GF-D8 (cell line): ENCODE results near the gene FAM186B.

ENCODE experiments used
- DNase-seq: peaks from one replicate; lab custom pipeline; 2025; lab: John Stamatoyannopoulos, UW

FAM186B gene

DNA sequence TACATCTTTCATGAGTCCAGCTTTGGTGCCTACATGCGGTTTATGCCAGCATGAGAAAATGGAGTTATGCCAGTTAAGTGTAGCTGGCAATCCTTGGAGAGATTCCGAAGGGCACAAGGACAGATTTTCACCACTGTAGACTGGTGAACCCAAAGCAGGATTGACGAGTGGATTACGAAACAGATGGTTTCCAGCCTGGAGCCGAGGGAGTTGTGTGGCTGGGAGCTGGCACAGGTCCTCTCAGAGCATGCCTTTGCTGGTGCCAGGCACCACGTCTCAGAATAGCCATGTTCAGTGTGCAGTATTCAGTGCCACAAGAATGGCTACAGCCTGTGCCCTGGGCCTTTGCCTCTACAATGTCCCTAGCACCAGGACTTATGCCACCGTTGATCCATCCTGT lies 53.4 kb downstream of the FAM186B start:
- no peak for DNase-seq

DNA sequence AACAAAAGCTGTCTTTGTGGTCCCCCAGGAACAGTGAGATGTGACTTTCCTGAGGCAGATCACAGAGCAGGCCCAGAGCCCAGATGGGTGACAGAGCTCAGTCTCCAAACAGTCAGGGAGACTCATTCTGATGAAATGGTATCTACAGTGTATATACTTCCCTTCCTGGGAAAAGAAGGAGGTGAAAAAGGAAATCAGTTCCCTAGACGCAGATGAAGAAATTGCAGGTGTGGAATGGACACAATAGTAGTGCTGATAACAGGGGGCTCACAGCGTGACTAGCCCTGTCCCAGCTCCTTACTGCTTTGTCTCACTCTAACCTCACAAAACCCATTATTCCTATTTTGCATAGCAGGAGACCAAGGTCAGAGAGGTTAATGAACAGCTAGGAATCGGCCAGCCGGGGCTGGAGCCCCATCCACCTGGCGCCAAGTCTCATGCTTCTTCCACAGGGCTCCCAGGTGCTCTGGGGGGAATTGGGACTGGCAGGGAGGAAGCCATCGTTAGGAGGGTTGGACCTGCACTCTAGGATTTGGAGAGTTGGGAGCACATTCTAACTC lies 54.7 kb downstream of the FAM186B start:
- DNase-seq: no peak

DNA sequence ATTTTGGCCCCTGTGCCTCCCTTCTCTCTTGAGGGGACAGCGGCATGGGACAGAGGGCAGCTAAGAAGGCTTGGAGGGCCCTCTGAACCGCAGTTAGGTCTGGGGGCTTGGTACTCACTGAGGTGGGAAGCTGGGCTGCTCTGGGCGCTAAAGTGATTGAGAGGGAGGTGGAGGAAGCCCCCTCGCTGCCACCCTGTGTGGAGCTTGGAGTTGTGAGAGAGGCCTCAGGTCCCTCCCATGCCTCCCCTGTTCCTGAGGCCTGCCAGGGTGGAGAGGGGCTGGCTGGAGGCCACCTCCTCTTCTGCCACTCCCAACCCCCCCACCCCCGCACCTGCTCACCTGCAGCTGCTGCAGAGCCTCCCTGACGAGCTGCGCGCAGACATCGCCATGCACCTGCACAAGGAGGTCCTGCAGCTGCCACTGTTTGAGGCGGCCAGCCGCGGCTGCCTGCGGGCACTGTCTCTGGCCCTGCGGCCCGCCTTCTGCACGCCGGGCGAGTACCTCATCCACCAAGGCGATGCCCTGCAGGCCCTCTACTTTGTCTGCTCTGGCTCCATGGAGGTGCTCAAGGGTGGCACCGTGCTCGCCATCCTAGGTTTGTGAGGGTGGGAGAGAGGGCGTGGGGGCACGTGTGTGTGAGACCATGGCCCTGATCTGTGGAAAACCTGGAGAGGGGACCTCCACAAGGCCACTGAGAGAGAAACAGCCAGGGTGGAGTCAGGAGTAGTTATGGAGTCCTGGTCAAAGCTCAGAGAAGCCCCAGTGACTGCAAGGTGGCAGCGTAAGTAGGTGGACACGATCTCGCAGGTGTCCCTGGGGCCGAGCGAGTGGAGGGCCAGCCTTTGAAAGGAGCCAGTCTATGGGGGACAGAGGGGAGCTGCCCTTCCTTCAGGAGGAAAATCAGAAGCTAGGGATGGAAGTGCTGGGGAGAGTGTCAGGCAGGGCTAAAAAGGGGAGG lies 55.4 kb downstream of the FAM186B start:
- DNase-seq: no peak

DNA sequence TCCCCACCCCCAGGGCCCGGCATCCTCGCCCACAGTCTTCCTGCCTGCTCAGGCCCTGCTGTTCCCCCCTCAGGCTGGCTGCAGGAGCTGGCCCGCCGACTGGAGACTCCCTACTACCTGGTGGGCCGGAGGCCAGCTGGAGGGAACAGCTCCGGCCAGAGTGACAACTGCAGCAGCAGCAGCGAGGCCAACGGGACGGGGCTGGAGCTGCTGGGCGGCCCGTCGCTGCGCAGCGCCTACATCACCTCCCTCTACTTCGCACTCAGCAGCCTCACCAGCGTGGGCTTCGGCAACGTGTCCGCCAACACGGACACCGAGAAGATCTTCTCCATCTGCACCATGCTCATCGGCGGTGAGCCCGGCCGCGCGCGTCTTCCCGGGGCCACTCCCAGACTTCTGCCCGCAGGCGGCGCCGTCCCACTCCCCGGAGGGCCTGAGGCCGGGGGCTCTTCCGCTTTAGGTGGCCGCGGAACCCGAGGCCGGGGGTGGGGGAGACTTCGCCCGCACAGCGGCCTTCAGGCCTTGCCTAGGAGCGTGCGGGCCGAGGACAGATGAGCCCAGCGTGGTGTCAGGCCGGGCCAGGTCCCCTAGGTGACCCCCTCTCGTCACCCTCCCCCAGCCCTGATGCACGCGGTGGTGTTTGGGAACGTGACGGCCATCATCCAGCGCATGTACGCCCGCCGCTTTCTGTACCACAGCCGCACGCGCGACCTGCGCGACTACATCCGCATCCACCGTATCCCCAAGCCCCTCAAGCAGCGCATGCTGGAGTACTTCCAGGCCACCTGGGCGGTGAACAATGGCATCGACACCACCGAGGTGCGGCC lies 56.4 kb downstream of the FAM186B start:
- no peak for DNase-seq

DNA sequence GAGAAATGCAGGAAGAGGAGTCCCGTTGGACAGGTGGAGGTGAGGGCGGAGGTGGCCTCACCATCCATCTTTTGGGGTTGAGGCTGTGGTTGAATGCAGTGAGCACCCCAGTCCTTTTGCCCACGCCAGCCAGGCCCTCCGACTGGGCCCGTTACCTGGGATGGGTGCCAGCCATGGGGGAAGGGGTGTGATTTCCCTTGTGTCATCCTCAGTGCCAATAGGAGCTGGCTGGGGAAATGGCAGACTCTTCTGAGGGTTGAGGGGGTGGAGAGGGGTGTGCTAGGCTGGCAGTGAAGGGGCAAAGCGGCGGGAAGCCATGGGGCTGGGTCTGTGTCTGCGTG lies 57.0 kb downstream of the FAM186B start:
- no peak for DNase-seq

DNA sequence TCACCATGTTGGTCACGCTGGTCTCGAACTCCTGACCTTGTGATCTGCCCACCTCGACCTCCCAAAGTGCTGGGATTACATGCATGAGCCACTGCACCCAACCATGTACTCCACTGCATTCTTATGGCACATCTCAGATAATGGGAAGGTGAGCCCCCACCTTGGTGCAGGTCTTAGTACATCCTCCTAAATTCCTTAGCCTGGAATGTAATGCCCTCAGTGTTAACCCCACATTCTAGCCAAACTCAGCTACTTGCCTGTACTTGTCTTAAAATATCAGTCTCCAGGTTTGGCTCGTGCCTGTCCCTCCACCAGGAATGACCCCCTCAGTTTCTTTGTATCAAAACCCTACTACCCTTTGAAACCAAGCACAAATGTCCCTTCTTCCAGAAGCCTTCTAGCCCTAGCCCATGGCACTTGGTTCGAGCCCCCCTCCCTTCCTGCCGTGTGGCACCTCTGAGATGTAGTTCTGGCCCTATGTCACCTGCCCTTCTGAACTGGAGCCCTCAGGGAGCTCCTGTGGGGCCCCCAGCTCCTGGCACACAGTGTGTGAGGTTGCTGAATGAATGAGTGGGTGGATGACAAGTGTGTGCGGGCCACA lies 58.2 kb downstream of the FAM186B start:
- no peak for DNase-seq

DNA sequence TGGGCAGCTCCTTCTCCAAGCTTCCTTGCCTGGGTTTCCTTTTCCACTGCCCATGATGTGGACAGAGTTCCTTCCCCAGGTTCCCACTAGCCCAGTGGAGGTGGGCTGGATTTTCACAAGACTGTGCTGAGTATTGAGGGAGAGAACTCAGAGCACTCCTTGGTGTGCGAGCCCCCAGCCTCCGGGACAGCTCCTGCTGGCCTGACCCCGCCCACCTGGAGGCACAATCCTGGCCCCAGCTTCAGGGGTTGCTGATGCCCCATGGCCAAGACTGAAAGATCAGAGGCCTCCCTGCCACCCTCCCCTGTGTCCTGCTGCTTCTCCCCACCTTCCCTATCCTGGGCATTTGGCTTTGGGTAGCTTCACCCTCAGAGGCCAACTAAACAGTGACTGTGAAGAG lies 59.0 kb downstream of the FAM186B start:
- no peak for DNase-seq

DNA sequence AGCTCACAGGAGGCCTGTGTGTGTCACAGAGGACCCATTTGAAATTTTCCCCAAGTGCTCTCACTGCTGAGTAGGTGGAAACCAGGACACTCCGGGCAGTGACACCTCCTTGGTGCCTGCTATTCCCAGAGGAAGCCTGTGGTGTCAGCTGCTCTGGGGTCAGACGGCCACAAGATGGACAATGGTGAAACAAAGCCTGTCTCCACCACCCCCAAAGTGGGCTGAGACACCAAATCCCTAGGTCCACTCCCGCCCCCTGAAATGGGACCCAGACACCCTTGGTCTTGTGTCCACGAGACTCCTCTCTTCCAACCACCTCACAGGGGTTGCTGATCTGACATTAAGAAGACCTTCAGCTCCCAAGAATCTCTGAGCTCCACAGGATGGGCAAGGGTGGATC lies 59.6 kb downstream of the FAM186B start:
- DNase-seq: no peak

DNA sequence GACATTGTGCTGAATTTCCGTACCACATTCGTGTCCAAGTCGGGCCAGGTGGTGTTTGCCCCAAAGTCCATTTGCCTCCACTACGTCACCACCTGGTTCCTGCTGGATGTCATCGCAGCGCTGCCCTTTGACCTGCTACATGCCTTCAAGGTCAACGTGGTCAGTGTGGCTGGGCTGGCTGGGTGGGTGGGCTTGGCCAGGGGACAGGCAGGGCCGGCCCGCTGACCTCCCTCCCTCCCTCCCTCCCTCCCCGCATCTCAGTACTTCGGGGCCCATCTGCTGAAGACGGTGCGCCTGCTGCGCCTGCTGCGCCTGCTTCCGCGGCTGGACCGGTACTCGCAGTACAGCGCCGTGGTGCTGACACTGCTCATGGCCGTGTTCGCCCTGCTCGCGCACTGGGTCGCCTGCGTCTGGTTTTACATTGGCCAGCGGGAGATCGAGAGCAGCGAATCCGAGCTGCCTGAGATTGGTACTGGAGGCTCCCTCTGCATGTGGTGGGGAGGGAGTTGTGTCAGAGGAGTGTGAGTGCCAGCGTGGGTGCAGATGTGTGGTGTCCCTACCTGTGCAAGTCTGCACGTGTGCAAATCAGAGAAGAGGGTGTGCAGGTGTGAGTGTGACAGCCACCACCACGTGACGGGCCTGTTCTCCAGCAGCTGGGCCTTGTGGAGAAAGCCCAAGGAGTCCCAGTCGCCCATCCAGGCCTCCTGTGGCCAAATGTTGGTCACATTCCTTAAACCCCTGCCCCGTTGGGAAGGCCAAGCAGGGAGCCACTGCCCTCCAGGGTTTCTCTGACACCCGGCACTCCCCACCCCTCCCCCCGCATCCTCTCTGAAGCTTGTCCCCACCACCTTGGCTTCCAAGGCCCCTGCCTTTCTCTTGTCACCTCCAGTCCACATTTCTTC lies 61.3 kb downstream of the FAM186B start:
- no peak for DNase-seq

DNA sequence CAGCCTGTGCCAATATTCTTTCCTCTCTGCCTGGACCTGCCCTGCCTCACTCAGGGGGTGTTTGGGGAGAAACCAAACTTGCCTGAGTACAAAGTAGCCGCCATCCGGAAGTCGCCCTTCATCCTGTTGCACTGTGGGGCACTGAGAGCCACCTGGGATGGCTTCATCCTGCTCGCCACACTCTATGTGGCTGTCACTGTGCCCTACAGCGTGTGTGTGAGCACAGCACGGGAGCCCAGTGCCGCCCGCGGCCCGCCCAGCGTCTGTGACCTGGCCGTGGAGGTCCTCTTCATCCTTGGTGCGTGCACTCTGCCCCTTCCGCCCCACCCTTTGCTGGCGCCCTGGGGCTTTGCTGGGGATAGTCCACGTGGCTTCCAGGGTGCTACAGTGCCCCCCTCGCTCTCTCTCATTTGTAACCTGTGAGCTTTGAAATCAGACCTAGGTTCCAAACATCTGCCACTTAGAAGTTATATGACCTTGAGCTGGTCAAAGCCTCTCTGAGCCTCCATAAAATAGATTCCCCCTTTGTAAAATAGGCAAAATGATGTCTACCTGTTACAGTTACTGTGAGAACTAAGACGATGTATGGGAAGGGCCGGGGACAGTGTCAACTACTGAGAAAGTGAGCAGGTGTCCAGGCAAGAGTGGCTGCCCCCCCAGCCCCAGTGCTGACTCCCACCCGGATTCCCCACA lies 62.1 kb downstream of the FAM186B start:
- DNase-seq: no peak

DNA sequence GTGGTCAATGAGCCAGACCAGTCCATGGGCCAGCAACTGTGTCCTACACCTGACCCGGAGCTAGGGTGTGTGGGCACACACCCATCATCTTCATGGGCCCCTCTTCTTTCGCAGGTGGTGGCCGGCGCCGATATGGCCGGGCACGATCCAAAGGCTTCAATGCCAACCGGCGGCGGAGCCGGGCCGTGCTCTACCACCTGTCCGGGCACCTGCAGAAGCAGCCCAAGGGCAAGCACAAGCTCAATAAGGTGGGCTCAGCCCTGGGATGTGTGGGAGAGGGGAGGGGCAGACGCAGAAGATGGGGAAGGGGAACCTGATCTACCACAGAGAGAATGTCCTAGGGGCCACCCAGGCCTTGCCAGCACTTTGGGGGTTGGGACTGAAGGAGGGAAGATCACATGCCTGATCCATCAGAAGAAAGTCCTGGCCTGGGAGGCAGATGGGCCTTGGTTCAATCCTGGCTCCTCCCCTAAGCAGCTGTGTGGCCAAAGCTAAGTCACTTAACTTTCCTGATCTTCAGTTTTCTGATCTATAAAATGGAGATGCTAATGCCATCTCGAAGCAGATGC lies 62.8 kb downstream of the FAM186B start:
- DNase-seq: no peak

DNA sequence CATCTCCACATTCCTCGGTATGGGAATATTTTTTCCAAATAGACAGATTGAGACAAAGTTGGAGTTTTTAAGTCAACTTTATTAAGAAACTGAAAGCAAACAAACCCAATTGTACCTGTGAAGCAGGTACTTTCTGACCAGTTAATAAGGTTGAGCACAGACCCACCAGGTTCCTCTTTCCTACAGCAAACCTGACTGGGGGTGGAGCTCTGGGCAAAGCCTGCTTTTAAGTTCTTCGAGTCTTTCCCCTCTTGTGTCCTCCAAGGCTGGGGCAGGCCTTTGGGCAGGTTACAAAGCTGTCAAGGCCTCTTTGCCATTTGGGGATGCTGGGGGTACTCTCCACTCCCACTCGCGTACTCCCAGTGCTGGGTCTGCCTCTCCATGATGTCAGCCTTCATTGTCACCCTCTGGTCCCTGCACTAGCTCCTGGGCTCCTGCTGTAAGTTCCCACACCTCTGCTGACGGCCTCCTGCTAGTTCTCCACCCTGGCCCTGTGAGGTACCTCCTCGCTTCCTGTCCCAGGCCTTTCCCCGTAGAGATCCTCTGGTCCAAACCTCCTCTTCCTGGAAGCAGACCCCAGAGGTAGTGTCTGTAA lies 63.4 kb downstream of the FAM186B start:
- DNase-seq: no peak

DNA sequence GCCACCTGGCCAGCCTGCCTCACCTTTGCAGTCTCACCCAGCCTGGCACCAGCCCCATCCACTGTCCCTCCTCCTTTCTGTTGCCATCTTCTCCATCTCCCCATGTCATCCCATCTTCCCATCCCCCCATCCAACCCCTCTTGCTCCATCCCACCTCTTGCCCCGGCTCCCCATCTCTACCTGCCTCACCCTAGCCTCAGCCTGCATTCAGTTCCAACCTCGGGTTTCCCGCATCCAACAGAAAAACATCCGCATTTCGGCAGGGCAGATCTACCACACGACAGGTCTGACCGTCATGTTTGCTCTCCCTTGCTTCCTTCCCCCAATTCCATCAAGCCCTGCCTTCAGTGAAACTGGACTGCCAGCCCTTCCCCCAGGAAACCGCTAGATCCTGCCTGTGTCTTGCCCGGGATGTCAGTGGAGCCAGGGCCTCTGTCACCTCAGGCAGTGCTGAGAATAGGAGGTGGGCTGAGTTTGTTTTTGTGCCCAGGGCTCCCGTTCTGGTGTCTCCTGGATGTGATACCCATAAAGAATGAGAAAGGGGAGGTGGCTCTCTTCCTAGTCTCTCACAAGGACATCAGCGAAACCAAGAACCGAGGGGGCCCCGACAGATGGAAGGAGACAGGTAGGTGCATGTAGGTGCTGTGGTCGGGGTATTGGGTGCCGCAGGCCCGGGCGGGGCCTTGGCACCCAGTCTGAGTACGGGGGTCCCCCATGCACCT lies 64.1 kb downstream of the FAM186B start:
- DNase-seq: no peak

DNA sequence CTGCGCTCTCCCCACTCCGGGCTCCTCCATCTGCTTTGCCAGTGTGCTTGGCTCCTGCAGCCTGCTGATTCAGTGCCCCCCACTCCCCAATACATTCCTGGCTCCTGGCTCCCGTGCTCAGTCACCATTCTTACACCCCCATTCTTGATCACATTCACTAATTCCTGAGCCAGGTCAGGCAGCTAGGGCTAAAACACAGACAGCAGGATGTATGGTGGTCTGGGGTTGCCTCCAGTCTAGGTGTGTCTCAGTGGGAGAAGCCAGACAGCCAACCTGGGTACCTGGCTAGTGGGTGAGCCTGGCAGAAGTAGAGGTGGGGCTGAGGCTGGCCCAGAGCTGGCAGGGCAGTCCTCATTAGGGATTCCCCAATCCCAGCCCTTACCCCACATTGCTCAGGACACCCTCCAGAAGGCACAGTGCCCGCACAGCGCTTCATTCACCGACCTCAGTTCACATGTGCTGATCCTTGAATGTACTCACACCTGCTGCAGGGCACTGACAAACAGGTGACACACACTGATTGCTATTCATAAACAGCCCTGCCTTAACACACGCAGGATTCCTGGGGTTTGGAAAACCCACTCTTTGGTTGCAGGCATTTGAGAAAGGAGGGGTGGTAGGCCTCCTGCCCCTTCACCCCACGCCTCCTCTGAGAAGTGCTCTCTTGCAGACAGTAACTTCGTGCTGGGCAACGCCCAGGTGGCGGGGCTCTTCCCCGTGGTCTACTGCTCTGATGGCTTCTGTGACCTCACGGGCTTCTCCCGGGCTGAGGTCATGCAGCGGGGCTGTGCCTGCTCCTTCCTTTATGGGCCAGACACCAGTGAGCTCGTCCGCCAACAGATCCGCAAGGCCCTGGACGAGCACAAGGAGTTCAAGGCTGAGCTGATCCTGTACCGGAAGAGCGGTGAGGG lies 65.0 kb downstream of the FAM186B start:
- no peak for DNase-seq

DNA sequence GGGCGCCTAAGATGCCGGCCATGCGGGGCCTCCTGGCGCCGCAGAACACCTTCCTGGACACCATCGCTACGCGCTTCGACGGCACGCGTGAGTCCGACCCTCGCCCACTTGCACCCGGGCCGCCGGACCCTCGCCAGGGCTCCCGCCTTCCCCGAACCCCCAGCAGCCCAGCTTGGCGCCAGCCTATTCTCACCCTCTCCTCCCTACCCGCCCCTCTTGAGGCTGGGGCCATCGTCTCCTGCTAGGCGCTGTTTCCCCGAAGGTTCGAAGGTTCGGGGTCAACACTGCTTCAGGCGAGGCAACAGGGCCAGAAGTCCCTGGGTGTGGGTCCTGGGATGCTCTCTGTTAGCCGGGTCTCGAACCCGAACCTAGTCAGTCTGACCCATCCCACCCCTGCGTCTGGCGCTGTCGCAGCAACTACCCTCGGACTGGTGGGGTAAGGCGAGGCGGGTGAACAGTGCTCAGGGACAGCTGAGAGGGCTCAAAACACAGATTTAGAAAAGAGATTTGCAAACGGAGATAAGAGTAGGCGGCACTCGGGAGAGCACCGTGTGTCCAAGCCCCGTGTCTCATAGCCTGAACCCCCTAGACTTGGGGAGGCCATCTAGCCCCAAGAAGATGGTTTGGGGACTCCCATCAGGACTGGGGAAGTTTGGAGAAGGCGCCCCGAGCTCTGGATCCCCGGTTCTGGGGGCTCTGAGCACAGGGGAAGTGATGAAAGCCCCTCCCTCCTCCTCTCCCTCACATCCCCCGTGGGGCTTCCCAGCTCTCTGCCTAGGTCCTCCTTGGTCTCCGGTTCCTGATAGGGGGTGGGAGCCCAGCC lies 65.8 kb downstream of the FAM186B start:
- no peak for DNase-seq

DNA sequence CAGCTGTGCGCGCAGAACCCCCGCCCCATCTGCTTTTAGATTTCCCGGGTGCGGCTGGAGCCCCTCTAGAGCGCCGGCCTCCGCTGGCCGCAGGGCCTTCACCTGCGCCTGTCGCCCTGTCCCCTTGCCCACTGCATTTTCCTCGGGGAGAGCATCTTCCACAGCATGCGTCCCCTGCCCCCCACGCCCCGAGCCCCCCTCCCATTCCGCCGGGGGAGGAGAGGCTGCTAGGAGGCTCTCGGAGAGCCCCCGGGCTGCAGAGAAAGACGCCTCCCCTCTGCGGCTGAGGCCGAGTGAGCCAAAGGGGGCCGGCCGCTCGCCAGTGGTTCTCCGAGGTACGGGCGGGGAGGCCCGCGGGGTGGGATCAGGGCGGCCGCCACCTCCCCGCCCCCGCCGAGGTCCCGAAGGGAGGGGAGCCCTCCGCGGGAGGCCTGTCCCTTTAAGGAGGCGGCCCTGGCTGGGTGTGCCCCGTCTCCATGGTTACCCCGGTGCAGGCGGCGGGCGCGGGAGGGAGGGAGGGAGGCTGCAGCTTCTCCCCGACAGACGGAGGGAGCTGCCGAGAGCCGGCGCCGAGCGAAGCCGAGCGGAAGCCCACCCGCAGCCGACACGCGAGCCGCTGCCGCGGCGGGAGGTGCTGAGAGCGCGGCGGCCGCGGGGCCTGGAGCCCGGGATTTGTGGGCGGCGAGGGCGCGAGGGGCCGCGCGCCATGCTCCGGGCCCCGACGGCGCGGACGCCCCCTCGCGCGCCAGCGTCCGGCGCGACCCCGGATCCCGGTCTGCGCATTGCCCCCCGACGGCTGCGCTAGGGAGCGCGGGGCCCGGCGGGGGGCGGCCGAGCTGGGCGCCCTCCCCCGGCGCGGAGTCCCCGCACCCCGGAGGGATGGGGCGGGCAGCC lies 66.7 kb downstream of the FAM186B start, which contains the start of gene KCNH3:
Gene KCNH3, plus strand, starts transcription at position 521 of the 894 bp plus-strand sequence. CDS start 387 bp downstream, outside the sequence.
- DNase-seq: no peak
